ENCODE data around the gene FAT1.

FAT1 gene

DNA sequence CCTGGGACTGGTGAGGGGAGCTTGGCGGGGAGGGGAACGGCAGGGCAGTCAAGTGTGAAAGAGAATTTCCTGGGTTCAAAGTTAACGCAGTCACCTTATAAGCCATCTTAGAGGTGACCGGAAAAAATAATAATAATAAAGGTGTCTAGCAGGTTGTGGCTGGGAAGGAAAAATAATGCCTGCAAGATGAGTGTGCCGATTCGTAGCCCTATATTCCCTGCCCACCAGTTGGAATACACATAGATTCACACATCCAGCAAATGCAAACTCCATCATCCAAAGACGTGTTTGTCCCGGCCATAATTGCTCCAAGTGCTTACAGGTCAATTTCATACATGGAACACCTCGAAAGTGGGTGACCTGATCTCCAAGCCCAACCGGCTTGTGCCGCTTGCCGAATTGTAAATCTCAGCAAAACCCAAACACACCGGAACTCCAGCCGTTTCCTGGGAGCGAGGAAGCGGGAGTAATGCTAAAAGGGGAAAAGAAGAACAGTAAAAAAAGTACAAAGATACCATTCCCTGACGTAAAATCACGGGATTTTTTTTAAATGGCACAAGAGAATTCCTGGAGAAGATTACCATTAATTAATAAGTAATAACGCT lies 1.3 kb upstream of the FAT1 start:
- ATAC-seq (ENCODE audit: low read depth) (no peak), DNase-seq (ENCODE audit: low spot score) (no peak)
- H3K9me3 ChIP-seq (ENCODE audit: severe bottlenecking) = no peaks in the 10 kb centered on the region
- peak overlapping the region; percentile 97 for H3K4me3 ChIP-seq (ENCODE audit: severe bottlenecking)
- H3K27ac ChIP-seq (ENCODE audit: poor library complexity, severe bottlenecking) = peak overlapping the region; percentile 98
- no peaks in the 10 kb centered on the region for H3K27me3 ChIP-seq (ENCODE audit: insufficient read depth, poor library complexity, severe bottlenecking)
- peaks cover 8% of the 10 kb centered on the region for H3K36me3 ChIP-seq (ENCODE audit: low read depth)
- H3K4me1 ChIP-seq (ENCODE audit: insufficient read depth, poor library complexity, severe bottlenecking) = peaks cover 26% of the 10 kb centered on the region
- TF ChIP-seq, protein P1, sequence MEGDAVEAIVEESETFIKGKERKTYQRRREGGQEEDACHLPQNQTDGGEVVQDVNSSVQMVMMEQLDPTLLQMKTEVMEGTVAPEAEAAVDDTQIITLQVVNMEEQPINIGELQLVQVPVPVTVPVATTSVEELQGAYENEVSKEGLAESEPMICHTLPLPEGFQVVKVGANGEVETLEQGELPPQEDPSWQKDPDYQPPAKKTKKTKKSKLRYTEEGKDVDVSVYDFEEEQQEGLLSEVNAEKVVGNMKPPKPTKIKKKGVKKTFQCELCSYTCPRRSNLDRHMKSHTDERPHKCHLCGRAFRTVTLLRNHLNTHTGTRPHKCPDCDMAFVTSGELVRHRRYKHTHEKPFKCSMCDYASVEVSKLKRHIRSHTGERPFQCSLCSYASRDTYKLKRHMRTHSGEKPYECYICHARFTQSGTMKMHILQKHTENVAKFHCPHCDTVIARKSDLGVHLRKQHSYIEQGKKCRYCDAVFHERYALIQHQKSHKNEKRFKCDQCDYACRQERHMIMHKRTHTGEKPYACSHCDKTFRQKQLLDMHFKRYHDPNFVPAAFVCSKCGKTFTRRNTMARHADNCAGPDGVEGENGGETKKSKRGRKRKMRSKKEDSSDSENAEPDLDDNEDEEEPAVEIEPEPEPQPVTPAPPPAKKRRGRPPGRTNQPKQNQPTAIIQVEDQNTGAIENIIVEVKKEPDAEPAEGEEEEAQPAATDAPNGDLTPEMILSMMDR (IDR thresholded peaks at IDR 0.05; ENCODE audit: poor library complexity, severe bottlenecking) = no peak

DNA sequence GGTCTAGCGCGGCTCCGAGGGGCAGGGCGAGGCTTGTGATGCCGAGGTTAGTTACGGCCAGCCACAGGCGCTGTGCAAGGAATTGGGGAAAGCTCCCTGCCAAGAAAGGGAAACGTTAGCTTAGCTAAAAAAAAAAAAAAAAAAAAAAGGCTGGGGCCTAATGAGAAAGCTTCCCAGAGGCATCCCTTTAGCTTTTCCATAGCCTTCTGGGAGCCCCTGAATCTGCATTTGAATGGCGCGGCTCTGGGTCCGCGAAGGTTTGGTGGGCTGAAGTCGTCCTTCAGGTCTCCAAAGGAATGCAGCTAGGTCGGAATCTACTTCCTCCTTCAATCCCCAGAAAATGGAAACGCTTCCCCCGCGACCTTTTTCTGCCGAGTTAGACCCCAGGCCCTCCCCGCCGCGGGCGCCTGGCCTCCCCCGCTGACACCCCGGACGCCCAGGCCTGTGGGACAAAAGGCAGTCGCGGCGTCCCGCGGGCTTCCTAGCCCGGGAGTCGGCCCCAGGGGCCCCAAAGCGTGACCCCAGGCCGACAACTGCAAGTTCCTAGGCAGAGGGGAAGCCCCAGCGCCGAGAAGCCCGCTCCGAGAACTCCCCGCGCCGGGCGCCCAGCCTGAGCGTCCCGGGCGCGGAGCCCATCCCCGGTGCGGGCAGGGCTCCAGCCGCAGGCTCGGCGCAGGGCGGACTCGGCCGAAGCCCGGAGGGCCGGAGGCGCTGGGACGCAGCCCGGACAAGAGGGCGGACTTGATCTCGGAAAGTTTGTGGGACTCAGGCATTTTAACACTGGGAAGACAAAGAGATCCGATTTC lies 605 bp upstream of the FAT1 start:
- Histone ChIP-seq H3K27me3 (ENCODE audit: insufficient read depth, poor library complexity, severe bottlenecking) (no peaks in the 10 kb centered on the region), H3K9me3 (ENCODE audit: severe bottlenecking) (no peaks in the 10 kb centered on the region), H3K36me3 (ENCODE audit: low read depth) (peaks cover 8% of the 10 kb centered on the region), H3K27ac (ENCODE audit: poor library complexity, severe bottlenecking) (peak overlapping the region; percentile 98), H3K4me3 (ENCODE audit: severe bottlenecking) (peak overlapping the region; percentile 97), H3K4me1 (ENCODE audit: insufficient read depth, poor library complexity, severe bottlenecking) (peaks cover 19% of the 10 kb centered on the region)
- no peak for ATAC-seq (ENCODE audit: low read depth)
- DNase-seq (ENCODE audit: low spot score) = no peak
- TF ChIP-seq, protein P1 (IDR thresholded peaks at IDR 0.05; ENCODE audit: poor library complexity, severe bottlenecking) = no peak

DNA sequence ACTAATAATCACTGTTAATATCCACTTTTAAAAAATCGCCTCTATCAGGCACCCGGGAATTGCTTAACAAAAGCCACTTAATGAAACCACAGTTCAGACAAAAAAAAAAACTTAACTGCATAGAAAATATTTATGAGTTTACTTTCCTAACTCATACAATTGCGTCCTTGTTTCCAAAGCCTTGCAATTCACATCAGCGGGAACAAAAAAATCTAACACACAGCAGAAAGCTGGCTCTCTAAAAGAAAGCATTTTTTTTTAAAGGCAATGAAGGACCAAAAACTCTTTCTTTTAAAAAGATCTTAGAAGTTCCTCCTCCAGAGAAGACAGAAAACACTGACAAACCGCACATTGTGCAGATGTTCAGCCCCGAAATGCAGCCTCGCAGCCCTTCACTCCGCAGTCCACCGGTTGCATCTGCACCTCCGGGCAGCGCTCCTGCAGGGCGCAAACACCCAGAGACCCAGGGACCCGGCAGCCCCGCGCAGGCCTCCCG lies 812 bp downstream of the FAT1 start:
- DNase-seq (ENCODE audit: low spot score) (no peak), ATAC-seq (ENCODE audit: low read depth) (0 out of 3 replicates have a peak, but pooled peaks have one; percentile 5)
- H3K27me3 ChIP-seq (ENCODE audit: insufficient read depth, poor library complexity, severe bottlenecking) = no peaks in the 10 kb centered on the region
- TF ChIP-seq, protein P1 (IDR thresholded peaks at IDR 0.05; ENCODE audit: poor library complexity, severe bottlenecking) = no peak
- peaks cover 8% of the 10 kb centered on the region for H3K36me3 ChIP-seq (ENCODE audit: low read depth)
- peak overlapping the region; percentile 97 for H3K4me3 ChIP-seq (ENCODE audit: severe bottlenecking)
- peaks cover 13% of the 10 kb centered on the region for H3K4me1 ChIP-seq (ENCODE audit: insufficient read depth, poor library complexity, severe bottlenecking)
- H3K27ac ChIP-seq (ENCODE audit: poor library complexity, severe bottlenecking) = peak overlapping the region; percentile 98
- no peaks in the 10 kb centered on the region for H3K9me3 ChIP-seq (ENCODE audit: severe bottlenecking)

DNA sequence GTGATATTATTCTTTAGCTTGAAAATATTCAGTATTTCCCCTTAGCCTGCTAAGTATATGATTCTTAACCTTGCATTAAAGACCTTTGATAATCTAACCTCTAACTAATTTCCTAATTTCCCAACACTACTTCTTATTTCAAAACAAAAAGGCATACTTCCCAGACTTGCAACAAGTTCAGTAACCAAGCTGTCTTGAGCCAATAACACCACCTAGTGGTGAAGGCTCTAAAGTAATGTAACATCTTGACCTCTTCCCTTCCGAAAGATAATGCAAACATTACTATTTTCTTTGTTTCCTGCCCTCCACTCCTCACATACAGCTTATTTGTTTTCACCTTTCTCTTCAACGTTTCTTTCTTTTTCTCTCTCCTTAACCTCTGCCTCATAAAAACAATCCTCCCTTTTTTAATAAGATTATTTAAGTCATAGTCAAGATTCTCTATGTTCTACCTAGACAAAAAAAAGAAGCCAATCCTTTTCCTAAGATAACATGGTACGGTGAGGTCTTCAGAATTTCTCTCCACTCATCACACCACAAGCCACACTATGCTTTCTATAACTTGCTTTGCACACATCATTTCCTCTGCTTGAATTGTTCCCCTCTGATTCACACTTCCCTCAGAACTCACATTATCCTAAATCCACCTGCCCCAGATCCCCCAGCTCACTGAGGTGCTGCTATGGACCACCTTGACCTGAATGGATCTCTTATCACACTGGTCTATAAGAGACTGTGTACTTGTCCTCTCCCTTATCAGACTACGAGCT lies 3.5 kb downstream of the FAT1 start:
- DNase-seq (ENCODE audit: low spot score) = no peak
- H3K4me1 ChIP-seq (ENCODE audit: insufficient read depth, poor library complexity, severe bottlenecking) = peaks cover 23% of the 10 kb centered on the region
- no peak for ATAC-seq (ENCODE audit: low read depth)
- peaks cover 18% of the 10 kb centered on the region for H3K36me3 ChIP-seq (ENCODE audit: low read depth)
- no peak overlapping the region for H3K27ac ChIP-seq (ENCODE audit: poor library complexity, severe bottlenecking)
- TF ChIP-seq, protein P1 (IDR thresholded peaks at IDR 0.05; ENCODE audit: poor library complexity, severe bottlenecking) = peak; percentile 34
- no peaks in the 10 kb centered on the region for H3K9me3 ChIP-seq (ENCODE audit: severe bottlenecking)
- H3K27me3 ChIP-seq (ENCODE audit: insufficient read depth, poor library complexity, severe bottlenecking) = no peaks in the 10 kb centered on the region
- no peak overlapping the region for H3K4me3 ChIP-seq (ENCODE audit: severe bottlenecking)
